Epidermal melanocyte (primary cell): Measurements from ENCODE around the gene LENEP.

ENCODE experiments used
- DNase-seq: peaks from one replicate; pipeline ENCODE4 v3.0.0; 2011; ENCODE audit warnings: low spot score; ENCODE audit not compliant: insufficient read length

Gene LENEP, protein sequence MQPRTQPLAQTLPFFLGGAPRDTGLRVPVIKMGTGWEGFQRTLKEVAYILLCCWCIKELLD

DNA sequence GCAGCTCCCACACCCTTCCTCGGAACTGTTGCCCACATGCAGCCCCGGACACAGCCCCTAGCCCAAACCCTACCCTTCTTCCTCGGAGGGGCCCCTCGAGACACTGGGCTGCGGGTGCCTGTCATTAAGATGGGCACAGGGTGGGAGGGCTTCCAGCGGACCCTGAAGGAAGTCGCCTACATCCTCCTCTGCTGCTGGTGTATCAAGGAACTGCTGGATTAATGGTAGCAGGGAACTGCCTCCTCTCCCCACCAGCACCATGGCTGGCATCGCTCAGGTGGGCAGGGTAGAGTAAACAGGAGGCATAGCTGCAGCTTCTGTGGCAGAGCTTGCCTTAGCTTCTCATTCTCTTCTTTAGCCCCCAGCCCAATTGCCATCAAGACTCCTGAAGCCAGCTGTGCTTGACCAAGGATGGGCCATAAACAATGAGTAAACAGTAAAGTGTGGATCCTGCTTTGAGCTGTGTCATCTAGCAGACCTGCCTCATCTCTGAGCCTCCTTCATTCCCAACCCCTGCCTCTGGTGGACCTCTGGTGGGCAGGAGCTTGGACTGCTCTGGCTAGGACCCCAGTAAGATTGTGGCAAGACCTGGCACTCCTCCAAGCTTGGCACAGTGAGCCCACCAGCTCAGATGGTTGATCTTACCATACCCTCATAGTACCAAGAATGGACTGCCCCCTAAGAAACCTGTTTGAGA, at the start of gene LENEP:
Gene LENEP (plus strand): TSS at position 15 of the 697 bp plus-strand sequence. CDS start 22 bp downstream, at position 37.
- DNase-seq: no peak

DNA sequence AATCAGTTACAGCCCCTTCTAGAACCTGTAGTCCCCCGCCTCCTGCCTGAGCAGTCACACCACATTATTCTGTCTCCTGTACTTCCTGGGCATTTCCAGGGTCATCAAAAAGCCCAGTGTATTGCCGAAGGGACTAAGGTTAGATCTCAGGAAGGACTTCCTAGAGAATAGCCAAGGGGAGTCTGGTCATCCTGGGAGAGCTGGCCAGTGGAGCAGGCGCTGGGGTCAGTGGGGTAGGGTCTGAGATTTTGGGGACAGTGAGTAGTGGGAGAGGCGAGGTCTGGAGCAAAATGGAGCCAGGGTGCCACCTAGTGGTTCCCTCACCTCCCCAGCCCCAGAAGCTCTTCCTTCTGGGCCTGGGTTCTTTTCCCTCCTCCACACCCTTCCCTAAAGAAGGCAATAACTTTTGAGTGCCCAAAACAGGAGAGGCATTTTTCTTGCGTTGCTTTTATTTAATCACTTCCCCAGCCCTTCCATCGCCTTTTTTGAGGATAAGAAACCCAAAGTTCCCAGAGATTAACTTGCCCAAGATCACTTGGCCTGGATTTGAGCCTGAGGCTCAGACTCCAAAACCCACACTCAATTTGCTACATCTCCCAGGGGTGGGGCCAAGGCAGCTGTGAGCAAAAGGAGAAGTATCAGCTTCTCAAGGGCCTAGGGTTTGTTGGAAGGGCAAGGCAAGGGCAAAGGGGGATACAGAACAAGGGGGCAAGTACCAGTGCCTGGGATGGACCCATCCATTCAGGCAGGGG, 49.6 kb upstream of the LENEP start:
- DNase-seq: peak; percentile 53

DNA sequence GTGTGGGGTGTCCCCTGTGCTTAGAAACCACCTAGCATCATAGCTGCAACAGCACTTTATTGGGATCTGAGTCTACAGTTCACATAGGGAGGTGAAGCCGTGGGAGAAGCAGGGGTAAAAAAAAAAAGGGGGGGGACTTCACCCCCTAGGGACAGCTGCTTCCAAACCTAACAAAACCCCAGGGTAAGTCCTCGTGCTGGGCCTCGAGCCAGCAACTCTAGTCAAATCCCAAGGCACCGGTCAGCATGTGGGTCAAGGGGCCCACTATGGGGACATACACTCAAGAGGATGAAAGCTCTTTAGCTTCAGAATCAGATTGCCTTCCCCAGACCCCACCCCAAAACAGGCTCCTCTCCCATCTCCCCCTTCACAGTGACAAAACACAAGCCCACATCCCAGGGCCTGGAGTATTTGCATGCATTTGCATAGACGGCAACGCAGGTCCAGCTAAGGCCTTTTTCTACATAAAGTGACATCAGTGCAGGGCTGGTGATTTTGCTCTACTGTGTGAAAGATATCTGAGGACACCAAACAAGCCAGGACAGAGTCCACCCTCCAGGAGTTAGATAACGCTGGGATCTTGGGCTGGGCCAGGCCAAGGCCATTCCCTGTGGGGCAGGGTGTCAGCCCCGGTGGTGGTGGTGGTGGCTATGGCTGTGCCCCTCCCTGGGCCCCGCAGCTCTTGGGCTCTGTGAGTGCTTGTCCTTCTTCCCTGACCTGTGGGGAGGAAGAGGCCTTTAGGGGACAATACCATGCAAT, 48.8 kb upstream of the LENEP start:
- no peak for DNase-seq

DNA sequence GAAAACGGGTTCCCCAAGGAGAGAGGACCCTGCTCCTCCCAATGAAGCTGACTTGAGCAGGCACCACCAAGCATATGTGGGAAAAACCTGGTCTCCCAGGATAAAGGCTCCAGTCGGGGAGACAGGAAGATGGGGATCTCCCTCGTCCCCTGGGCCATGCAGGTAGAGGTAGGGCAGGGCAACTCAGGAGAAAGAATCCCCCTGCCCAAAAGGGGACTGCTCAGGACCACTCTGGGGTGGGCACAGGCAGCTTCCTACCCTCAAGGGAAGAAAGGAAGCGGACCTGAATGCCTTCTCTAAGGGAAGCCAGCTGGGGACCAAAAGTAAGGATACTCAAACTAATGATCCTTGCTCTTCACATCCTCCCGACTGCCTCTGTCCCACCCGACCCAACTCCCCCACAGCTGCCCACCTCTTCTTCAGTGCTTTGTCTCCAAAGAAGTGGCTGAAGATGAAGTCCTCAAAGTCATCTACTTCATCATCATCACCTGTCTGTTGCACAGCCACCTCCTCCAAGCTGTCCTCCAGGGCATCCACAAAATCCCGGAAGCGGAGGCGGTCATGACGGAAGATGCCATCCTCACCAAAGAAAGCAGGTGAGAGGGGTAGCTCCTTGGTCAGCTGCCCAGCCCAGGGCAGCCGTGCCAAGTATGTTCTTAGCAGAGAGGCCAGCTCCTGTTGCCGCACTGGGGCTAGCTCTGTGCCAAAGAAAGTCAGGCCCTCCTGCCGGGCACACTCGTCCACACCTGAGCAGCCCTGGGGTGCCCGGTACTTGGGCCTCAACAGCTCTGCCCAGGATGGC, 48.0 kb upstream of the LENEP start:
- no peak for DNase-seq

DNA sequence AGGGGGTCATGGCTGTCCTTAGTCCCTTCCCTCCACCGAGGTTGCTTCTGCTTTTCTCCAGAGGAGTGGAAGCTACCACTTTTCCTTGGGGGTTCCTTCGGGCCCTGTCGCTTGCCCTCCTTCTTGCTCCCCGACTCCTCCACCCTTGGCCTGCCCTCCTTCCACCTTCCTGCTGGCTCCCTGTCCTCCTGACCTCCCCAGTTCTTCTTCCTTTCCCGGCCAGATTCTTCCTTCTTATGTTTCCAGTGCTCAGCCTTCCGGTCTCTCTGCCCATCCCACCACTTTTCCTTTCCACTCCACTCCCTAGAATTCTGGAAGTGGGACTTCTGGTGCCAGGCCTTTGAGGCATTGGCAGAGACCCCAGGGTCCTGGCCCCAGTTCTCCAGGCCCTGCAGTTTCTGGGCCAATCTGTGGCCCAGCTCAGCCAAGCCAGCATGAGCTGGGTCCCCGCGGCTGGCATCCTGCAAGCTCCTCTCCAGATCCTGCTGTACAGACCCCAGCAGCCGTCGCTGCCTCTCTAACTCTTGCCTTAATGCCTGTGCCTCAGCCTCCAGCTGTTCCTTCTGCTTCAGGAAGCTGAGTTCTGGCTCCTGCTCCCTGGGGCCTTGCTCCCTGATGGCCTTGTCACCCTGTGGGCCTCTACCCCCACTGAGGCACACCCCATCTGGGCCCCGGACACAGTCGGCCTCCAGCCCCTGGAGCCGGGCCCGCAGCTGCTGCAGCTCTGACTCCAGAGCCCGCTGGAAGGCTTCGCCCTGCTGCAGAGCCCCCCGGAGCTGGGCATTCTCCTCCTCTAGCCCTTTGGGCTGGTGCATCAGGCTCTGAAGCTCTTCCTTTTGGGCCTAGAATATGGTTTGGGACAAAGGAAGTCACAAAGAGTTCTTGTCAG, 47.2 kb upstream of the LENEP start:
- no peak for DNase-seq

DNA sequence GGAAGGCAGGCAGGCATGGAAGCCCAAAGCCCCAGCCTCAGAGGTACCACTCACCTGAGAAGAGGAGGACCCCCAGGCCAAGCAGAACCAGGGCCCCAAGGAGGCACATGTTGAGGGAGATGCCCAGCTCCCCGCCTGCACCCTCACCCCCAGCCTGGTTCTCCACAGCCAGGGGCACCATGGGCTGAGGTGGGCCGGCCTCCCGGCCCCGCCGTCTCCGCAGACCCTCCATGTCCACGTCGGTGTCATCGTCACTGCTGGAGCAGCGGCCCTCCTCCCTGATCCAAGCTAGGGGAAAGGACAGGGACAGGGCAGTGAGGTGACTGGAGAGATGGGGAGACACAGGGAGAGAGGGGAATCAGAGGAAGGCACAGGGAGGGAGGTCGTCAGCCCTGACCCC, 45.3 kb upstream of the LENEP start:
- DNase-seq: no peak

DNA sequence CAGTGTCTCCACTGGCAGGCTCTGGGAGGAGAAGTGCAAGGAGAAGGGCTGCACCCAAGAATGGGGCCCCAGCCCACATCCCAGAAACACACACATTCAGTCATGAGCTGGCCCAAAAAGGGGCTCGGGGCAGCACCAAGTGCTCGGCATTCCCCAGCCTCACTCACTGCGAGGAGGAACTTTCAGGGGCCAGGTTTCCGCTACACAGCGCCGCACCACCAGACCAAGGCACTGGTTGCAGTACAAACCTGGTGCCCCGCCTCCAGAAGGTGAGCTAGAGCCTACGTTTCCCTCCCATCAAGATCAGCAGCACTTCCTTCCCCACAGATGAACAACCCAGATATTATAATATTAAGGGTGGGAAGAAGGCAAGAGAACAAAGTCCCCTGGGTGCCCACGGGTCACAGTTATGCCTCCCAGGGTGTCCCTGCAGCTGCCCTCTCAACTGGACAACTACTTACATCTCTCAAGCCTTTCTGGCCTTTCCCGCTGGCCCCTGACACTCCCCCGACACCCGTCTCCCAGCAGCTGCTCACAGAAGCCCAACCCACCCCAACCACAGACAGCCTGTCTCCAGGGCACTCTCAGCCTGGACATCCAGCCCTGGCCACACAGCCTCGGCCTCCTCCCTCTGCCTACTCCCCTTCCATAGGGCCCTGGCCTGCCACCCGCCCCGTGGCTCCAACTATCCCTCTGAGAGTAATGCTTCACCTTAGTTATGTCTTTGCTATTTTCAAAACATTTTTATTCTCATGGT, 41.3 kb upstream of the LENEP start:
- DNase-seq: no peak

DNA sequence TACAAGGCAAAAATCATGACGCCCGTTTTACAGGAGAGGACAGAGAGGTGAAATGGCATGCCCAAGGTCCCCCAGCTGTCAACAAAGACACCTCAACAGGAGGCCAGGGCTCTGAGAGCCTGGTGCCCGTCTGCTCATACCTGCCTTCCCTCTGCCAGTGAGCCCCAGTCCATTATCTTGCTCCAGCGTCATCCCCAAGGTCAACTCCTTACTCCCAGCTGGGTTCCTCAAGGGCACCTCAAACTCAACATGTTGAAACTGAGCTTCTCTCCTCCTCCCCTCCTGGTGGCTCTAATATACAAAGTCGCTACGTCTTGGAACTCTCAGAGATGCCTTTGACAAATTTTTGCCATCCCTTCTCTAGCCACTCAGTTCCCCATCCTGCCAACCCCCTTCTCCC, 40.7 kb upstream of the LENEP start:
- DNase-seq: no peak

DNA sequence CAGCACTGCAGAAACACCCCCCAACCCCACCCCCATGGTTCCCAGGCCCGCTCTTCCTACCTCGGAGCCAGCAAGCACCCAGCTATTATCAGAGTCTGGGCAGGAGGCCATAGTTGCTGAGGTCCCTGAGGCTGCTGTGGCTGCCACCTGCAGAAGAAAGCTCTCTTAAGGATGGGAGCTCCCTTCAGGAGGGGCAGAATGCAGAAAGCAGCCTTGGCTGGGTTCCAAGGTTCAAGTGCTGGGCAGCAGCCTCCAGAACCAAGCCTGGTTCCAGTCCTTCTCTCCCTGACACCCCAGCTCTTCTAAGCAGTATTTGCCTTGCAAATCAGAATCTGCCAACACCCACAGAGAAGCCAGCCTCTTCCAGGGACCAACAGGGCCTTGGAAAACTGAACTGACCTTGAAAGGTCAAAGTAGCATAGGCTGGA, 39.8 kb upstream of the LENEP start:
- DNase-seq: no peak

DNA sequence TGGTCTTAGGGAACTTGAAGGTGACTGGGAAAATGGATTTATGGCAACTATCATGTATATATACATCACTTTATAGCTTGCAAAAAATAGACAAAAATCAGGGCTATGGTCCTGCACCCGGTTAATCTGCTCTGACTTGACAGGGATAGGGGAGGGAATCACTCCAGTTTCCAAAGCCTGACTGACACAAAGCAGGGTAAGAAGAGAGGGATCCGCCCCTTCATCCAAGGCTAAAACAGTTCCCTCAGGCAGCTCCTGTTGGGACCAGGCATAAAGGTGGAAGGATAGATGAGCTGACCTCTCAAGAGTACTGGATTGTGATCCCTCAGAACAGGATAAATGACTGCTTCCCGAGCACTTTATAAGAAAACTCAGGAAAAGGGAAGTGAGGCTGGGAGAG, 38.8 kb upstream of the LENEP start:
- no peak for DNase-seq

DNA sequence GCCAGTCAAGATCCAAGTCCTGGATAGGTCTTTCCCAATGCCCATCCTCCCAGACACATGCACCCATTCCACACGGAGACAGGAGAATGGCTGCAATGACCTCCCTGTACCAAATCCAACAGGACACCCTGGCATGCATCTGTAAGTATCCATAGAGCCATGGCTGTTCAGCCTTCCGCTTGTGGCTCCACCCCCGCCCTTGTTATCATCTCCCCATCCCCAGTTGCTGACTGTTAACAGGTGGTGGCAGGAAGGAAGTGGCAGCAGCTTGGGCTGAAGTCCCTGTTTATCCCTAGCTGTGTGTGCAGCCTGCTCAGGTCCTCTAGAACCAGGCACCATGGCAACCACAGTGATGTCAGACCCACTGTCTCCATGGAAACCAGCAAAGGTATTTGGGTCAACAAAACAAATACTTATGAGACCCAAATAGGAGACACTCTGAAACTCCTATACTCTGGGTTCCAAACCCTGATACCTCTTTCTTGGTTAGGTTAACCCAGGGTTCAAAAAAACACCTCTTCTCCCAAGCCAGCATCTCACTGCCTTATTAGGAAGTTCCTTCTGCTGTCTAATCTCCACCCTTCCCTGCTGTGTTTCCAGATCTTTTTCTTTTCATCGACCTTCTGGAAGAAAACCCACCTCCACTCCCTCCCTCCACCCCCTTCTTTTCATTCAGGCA, 38.2 kb upstream of the LENEP start:
- no peak for DNase-seq

DNA sequence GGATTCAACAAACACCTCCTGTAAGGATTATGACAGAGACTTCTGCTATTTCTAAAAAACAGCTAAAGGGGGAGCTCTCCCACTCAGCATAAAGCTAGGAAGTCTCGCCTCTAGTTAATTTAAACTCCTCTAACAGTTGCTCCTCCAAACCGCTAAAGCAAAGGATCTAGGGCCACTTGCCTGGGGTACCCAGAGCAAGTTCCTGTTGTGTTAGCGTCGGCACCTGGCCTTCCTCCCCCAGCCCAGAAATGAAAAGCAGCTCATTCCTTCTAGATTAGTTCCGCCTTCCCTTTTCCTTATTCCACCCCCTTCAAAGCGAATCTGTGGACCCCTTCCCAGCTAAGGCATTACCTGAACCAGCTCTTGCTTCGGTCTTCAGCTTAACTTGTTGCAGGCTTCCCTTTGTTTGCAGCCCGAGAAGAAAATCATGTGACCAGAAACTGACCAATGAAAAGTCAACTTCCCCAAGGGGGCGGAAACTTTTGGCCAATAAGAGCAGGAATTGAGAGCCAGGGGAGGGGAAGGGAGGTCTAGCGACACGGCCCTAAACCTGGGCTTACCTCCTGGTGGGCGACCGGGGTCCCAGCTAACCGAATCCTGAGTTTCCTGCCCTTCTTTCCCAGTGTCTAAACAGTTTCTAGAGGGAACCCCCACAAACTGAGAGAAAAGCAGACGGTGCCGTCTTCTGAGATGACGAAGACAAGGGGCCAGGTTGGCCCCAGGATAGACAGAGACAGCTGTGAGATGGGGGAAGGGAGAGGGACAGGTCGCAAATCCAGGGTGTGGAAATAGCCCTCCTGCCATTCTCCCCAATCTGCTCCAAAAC, 37.5 kb upstream of the LENEP start, which contains the start of gene PBXIP1:
Gene PBXIP1 (minus strand): TSS at position 382 of the 826 bp plus-strand sequence. CDS start 2,378 bp downstream, outside the sequence.
- DNase-seq: peak; percentile 99

DNA sequence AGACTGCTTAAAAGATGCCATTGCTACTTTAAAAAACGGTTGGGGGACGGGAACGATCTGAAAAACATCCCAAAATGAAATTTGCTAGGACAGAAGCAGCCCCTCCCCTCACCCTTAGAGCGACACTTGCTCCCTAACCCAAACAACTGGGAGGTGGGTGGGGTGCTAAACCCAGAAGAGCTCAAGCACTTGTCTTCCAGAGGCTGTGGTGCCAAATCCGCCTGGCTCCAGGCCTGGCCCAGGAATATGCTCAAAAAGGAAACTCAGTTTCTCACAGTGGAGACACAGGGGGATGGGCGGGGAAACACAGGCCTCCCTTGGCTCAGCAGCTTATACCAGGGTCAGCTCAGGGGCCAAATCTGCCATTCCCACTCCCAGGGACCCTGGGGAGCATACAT, 36.8 kb upstream of the LENEP start:
- DNase-seq: no peak

DNA sequence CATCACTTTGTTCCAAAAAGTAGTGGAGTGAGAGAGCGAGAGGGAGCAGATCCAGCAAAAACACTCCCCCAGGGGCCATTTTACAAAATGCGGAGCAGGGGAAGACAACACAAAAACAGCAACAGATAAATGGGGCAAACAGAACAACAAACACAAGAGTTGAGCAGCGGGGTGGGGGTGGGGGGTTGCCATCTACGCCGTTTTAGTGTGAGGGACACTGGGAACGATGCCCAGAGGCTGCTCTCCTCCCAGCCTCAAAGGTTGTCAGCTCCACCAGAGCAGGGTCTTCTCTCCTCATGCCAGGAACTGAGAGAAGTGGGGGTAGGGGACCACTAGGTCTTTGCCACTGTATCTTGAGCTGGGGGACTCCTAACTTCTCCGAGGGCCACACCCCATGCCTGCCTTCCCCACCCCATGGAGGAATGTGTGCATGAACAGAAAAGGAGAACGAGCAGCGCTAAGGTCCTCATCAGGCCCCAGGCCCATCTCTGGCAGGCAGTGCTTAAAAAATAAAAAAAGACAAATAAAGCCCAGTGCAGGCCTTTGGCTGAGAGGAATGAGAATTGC, 36.2 kb upstream of the LENEP start:
- no peak for DNase-seq

DNA sequence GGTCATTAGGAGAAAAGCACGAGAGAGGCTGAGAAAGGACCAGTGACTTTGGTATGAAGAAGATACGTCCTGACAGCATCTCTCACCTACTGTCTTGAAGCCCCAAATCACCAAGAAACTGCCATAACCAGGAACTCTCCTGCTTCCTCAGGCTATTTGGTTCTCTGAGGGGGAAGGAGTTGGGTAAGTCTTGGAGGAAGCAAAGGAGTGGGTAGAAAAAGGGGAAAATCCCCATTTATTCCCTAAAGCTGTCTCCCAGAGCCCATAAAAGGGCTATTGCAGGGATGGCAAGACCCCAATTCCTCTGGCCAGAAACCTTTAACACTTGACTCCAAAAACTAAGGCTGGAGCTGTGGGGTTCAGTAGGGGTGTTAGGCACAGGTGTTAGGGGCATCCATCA, 35.4 kb upstream of the LENEP start:
- DNase-seq: no peak

DNA sequence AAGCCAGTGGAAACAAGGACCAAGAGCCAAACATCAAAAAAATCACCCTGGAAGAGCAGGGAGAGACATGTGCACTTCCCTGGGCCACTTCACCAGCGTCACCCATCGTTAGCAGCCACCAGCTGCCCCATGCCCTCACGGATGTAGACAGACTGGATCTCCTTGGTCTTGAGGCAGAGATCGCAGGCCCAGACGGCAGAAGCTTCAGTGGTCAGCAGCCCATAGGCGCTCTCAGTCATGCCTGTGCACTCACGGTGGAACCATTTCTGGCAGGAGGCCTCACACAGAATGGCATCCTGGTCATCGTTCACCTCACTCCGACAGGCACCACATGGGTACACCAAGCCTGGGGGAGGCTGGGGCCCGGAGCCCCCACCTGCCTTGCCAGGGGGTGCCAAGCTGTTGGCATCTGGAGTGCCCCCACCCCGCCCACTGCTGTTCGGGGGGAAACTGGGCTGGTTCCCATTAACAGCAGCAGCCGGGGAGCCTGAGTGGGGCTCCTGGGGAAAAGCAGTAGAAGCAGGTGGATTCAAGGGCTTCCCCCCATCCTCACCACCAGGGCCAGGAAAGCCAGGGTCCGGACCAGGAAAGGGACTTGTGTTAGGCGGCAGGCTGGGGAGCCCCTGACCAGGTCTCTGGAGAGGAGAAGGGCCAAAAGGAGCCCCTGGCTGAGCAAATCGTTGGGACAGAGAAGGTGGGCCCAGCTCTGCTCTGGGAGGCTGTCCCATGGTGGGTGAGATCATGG, 34.5 kb upstream of the LENEP start:
- no peak for DNase-seq

DNA sequence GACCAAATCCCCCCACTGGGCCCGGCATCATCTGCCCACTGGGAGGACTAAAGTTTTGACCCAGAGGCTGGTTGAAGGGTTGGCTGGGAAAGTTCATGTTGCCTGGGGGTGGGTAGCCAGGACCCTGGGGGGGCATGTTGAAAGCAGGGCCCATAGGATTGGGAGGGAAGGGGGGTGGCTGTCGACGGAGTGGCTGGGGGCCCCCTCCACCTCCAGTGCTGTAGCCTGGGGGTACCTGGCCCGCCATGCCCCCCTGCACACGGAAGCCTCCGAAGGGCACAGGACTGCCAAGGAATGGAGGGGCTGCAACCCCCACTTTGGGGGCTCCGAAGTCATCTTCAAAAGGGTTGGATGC, 34.0 kb upstream of the LENEP start:
- DNase-seq: no peak
